IPS DF 6.9 (cell line): ENCODE data around the gene UNC79.

Source experiments
- DNase-seq: peaks from one replicate; pipeline ENCODE4 v3.0.0-alpha.2; 2013; ENCODE audit warnings: low read depth, low spot score
- H3K27ac ChIP-seq: one replicate; pipeline ENCODE4 v1.5.1; 2013; ENCODE audit warnings: low read length, control low read depth
- H3K27me3 ChIP-seq: 2 replicates; pipeline ENCODE4 v1.6.1; 2013; ENCODE audit warnings: mild to moderate bottlenecking, low read length; ENCODE audit not compliant: control insufficient read depth, insufficient read depth
- H3K36me3 ChIP-seq: 2 replicates; pipeline ENCODE4 v1.6.1; 2013; ENCODE audit warnings: low read length; ENCODE audit not compliant: control insufficient read depth, insufficient read depth
- H3K4me1 ChIP-seq: 2 replicates; pipeline ENCODE4 v1.6.1; 2013; ENCODE audit warnings: low read length; ENCODE audit not compliant: control insufficient read depth, insufficient read depth
- H3K4me3 ChIP-seq: 2 replicates; pipeline ENCODE4 v1.5.1; 2013; ENCODE audit warnings: mild to moderate bottlenecking, low read length
- H3K9me3 ChIP-seq: 2 replicates; pipeline ENCODE4 v1.6.1; 2013; ENCODE audit warnings: low read length, inconsistent platforms; ENCODE audit not compliant: control insufficient read depth, insufficient read depth
- WGBS: extraction: QIAGEN DNeasy Blood & Tissue Kit; methylation state at CpG from one replicate; pipeline ENCODE4 v1.1.7; 2013; ENCODE audit warnings: mixed read lengths, missing lambda C conversion rate; ENCODE audit not compliant: insufficient read length, insufficient coverage; 5-methylcytosine and 5-hydroxymethylcytosine counted together

The UNC79 gene

GRCh38 chr14:93733631-93734030 lies 302.9 kb downstream of the UNC79 start:
- no peak overlapping the region for H3K4me3 ChIP-seq
- H3K36me3 ChIP-seq: no peaks in the 10 kb centered on the region
- DNase-seq: no peak
- H3K4me1 ChIP-seq: no peaks in the 10 kb centered on the region; the same call in 1 of the 2 replicates
- H3K27me3 ChIP-seq: no peaks in the 10 kb centered on the region
- H3K27ac ChIP-seq: no peak overlapping the region
- no peaks in the 10 kb centered on the region for H3K9me3 ChIP-seq
- no CpG with 5 or more reads among the region's 6 CpGs for WGBS

GRCh38 chr14:93734086-93734822 lies 303.5 kb downstream of the UNC79 start:
- no peaks in the 10 kb centered on the region for H3K9me3 ChIP-seq
- H3K4me3 ChIP-seq: no peak overlapping the region
- no CpG with 5 or more reads among the region's 25 CpGs for WGBS
- H3K27me3 ChIP-seq: no peaks in the 10 kb centered on the region
- H3K27ac ChIP-seq: no peak overlapping the region
- H3K4me1 ChIP-seq: no peaks in the 10 kb centered on the region; the same call in 1 of the 2 replicates
- no peaks in the 10 kb centered on the region for H3K36me3 ChIP-seq
- DNase-seq: no peak

DNA sequence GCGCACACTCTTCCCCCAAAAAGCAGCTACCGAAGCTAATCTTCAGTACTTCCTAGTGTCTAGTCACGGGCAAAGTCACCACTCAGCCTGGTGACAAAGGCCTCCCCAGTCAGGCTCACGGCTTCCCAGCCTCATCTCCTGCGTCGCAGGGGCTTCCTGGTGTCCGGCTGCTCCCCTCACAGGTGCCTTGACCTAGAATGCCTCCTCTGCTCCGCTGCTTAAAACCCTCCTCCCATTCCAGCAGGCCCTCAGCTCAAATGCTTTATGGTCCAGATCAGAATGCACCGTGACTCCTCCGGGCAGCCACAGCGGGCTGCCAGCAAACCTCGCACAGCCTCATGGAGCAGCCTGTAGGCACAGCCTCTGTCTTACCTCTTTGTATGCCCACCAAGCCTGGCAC lies 304.5 kb downstream of the UNC79 start:
- no peak for DNase-seq
- no peaks in the 10 kb centered on the region for H3K36me3 ChIP-seq
- H3K4me1 ChIP-seq: no peaks in the 10 kb centered on the region; the same call in 1 of the 2 replicates
- no peak overlapping the region for H3K4me3 ChIP-seq
- no peaks in the 10 kb centered on the region for H3K9me3 ChIP-seq
- no CpG with 5 or more reads among the region's 12 CpGs for WGBS
- H3K27ac ChIP-seq: no peak overlapping the region
- H3K27me3 ChIP-seq: no peaks in the 10 kb centered on the region

DNA sequence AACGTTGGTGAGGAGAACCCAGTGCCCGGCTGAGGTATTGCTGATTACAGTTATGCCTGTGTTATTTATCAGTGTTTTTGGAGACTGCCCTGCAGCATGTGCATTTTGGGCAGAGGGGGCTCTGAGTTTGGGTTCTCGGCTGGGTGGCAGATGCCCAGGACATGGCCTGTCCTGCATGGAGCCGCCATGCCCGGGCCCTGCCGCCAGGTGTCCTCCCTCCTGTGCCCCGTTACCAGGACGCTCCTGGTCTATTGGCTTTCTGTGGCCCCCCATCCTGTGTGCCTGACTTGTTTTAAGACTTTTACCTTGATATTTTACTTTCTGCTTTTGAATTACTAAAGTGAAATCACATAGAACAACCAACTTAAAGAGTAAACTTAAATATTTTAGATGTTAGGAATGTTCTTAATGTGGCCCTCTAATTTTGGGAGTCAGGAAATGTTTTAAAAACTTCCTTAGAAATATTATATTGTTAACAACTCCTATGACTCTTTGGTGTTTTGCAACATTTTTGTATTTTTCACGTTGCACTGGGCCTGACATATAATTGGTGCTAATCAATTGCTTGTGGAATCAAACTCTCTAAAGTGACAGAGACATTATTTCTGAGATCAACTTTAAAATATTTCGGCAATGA lies 305.8 kb downstream of the UNC79 start:
- H3K4me1 ChIP-seq: no peaks in the 10 kb centered on the region; the same call in 1 of the 2 replicates
- WGBS: no CpG with 5 or more reads among the region's 10 CpGs
- no peak overlapping the region for H3K27ac ChIP-seq
- H3K4me3 ChIP-seq: no peak overlapping the region
- no peaks in the 10 kb centered on the region for H3K9me3 ChIP-seq
- H3K27me3 ChIP-seq: no peaks in the 10 kb centered on the region
- no peak for DNase-seq
- no peaks in the 10 kb centered on the region for H3K36me3 ChIP-seq

- Histone ChIP-seq H3K9me3 (no peaks in the 10 kb centered on the region), H3K4me1 (no peaks in the 10 kb centered on the region; the same call in 1 of the 2 replicates), H3K27me3 (no peaks in the 10 kb centered on the region), H3K27ac (no peak overlapping the region), H3K36me3 (no peaks in the 10 kb centered on the region), H3K4me3 (no peak overlapping the region)
- no peak for DNase-seq
- WGBS: no CpG with 5 or more reads among the region's 11 CpGs
Observed at GRCh38 chr14:93737634-93738033, 306.9 kb downstream of the UNC79 start.

DNA sequence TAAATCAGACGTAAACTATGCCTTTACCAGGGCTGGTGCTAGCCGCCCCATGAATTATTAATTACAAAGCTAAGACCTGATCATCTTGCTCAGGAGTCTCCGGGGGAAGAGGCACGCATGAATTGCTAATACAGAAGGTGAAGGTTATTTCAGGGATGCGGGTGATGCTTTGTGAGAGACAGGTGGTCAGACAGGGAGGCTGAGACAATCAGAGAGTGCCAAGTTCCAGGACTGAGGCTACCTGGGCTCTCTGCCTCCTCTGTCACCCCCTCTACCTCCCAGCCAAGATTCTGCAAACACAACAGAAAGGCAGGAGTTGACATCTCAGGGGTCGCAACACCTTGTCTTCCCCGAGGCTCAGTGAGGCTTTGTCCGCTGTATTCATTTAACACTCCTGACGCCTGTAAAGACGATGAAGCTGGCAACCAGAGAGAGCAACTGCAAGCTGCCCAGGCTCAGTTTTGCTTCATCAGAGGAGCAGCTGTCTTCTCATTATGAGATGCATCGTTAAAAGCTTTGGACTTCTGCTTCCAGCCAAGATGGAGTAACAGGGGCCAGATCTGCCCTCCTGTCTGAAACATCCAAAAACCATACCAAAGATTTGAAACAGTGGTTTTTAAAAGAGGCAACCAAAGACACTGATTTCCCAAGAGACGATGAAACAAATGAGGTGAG lies 311.0 kb downstream of the UNC79 start:
- Histone ChIP-seq H3K4me1 (peaks cover 7% of the 10 kb centered on the region), H3K36me3 (no peaks in the 10 kb centered on the region), H3K27ac (no peak overlapping the region), H3K9me3 (no peaks in the 10 kb centered on the region), H3K27me3 (no peaks in the 10 kb centered on the region), H3K4me3 (no peak overlapping the region)
- no peak for DNase-seq
- no CpG with 5 or more reads among the region's 12 CpGs for WGBS

- H3K36me3 ChIP-seq: no peaks in the 10 kb centered on the region
- H3K27ac ChIP-seq: no peak overlapping the region
- no peak overlapping the region for H3K4me3 ChIP-seq
- peaks cover 7% of the 10 kb centered on the region for H3K4me1 ChIP-seq
- no CpG with 5 or more reads among the region's 8 CpGs for WGBS
- no peaks in the 10 kb centered on the region for H3K9me3 ChIP-seq
- H3K27me3 ChIP-seq: no peaks in the 10 kb centered on the region
- DNase-seq: no peak
Observed at GRCh38 chr14:93742761-93743160, 312.0 kb downstream of the UNC79 start.

GRCh38 chr14:93743270-93744060 lies 312.7 kb downstream of the UNC79 start:
- Histone ChIP-seq H3K36me3 (no peaks in the 10 kb centered on the region), H3K4me3 (no peak overlapping the region), H3K9me3 (no peaks in the 10 kb centered on the region), H3K27me3 (no peaks in the 10 kb centered on the region), H3K27ac (no peak overlapping the region), H3K4me1 (peaks cover 7% of the 10 kb centered on the region)
- no CpG with 5 or more reads among the region's 26 CpGs for WGBS
- no peak for DNase-seq

GRCh38 chr14:93744176-93744575 lies 313.4 kb downstream of the UNC79 start:
- WGBS: no CpG with 5 or more reads among the region's 14 CpGs
- no peaks in the 10 kb centered on the region for H3K9me3 ChIP-seq
- H3K36me3 ChIP-seq: no peaks in the 10 kb centered on the region
- DNase-seq: no peak
- no peak overlapping the region for H3K27ac ChIP-seq
- peaks cover 7% of the 10 kb centered on the region for H3K4me1 ChIP-seq
- H3K4me3 ChIP-seq: no peak overlapping the region
- no peaks in the 10 kb centered on the region for H3K27me3 ChIP-seq

- DNase-seq: no peak
- no CpG with 5 or more reads among the region's 8 CpGs for WGBS
- Histone ChIP-seq H3K4me3 (no peak overlapping the region), H3K27ac (no peak overlapping the region), H3K36me3 (no peaks in the 10 kb centered on the region), H3K4me1 (peaks cover 7% of the 10 kb centered on the region), H3K27me3 (no peaks in the 10 kb centered on the region), H3K9me3 (no peaks in the 10 kb centered on the region)
Observed at GRCh38 chr14:93744876-93745275, 314.1 kb downstream of the UNC79 start.
